Glomerular visceral epithelial cell (primary cell): ENCODE results near the gene CCDC152.

Experiments used
- DNase-seq: peaks from one replicate; pipeline ENCODE4 v3.0.0-alpha.2; 2016; ENCODE audit errors: extremely low spot score

CCDC152 gene

DNA sequence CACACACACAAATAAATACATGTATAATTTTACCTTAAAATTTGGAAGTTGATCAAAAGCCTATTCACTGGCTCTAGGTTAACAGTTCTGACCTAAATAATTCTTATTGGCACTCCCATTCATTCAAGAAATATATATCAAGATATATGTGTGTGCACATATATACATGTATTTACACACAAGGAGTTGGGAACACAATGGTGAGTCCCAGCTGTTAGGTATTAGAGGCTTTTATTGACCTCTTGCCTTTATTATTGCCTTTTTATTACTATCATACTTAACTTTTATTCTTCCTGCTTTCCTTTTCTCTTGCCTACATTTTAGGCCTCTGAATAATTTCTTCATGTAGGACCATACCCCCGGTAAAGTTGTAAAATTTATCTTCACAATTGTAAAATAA lies 25.0 kb downstream of the CCDC152 start:
- no peak for DNase-seq

DNA sequence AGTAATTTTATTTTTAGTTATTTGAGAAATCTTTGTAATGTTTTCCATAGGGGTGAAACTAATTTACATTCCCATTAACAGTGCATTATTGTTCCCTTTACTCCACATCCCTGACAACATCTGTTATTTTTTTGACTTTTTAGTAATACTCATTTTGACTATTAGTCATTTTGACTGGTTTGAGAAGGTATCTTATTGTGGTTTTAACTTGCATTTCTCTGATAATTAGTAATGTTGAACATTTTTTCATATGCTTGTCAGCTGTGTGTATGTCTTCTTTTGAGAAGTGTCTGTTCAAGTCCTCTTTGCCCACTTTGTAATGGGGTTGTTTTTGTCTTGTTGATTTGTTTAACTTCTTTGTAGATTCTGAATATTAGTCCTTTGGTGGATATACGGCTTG lies 27.5 kb downstream of the CCDC152 start:
- DNase-seq = no peak

DNA sequence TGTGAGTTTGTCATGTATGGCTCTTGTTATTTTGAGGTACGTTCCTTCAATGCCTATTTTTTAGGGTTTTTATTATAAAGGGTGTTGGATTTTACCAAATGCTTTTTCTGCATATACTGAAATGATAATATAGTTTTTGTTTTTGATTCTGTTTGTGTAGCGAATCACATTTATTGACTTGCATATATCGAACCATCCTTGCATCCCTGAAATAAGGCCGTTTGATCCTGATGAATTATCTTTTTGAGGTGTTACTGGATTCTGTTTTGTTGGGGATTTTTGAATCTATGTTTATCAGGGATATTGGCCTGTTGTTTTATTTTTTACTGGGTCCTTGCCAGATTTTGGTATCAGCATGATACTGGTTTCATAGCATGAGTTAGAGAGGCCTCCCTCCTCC lies 29.1 kb downstream of the CCDC152 start:
- no peak for DNase-seq

DNA sequence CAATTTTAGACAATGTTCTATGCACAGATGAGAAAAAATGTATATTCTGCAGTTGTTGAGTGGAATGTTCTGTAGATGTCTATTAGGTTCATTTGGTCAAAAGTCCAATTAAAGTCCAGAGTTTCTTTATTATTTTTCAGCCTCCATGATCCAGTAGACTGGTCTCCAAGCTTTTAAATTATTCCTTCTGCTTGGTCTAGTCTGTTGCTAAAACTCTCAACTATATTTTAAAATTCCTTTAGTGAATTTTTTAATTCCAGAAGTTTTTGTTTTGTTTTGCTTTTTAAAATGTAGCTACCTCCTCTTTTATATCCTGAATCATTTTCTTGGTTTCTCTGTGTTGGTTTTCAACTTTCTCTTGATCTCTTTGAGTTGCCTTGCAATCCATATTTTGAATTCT lies 30.5 kb downstream of the CCDC152 start:
- no peak for DNase-seq

DNA sequence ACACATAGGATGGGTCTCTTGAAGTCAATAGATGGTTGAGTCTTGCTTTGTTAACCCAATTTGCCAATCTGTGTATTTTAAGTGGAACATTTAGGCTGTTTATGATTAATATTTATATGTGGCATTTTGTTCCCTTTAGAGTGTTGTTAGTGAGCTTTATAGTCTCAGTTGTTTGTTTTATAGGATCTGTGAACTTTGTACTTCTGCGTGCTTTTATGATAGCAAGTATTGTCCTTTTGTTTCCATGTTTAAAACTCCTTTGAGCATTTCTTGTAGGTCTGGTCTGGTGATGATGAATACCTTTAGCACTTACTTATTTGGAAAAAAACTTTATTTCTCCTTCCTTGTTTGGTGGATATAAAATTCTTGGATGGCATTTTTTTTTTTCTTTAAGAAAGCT lies 31.2 kb downstream of the CCDC152 start:
- DNase-seq = no peak

DNA sequence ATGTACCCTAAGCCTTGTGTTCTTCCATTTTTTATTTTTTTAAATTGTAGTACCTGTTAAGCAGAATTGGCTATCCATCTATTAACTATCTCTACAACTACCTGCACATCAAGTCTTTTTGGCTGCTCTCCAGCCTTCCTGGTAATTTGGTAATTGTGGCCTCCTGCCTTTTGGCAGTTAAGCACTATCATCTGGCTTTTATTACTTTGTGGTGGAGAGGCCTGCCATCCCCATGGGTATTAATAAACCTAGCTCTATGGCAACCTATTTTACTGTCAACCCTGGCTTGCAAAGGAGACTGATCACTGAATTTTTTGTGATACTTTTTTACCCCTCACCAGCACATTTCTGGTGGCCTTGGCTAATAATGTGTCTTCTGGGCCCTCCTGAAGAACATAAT lies 34.5 kb downstream of the CCDC152 start:
- DNase-seq = no peak

DNA sequence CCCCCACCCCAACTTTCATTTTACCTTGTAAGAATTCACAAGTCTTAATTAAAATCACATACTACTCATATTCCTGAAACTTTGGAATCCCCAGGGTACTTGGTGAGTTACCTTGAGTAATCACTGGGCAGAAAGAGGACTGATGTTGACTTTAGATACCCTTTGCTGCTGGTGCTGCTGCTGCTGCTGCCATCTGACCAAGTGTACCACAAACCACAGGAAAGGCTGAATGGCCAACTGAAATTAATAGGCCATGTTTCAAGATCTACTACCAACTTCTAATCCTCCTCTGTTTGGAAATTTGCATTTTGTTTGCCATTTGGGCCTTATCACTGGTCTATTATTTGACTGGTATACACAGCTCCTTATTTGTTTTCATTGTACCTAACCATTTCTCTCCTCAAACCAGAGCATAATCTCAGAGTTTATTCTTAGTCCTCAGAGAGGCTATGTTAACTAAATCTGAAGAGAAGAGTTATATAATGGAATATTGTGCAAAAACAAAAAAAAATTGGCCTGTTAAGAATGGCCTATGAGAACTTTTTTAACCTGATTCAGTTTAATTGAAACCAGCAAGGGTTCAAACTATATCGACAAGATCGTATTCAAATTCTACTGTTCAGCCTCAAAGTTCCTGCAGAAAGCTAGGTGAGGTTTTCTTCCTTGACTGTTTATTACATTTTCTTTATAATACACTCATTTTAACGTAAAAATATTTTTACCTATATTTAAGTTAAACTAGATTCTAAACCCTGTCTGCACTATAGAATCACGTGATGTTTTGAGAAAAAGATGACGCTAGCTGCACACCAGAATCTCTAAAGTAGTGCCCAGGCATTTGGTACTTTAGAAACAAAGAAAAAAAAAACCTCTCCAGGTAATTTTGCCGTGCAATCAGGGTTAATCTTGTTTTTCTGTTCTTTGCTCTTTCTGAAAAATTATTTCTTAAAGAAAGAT lies 41.9 kb downstream of the CCDC152 start:
- no peak for DNase-seq

DNA sequence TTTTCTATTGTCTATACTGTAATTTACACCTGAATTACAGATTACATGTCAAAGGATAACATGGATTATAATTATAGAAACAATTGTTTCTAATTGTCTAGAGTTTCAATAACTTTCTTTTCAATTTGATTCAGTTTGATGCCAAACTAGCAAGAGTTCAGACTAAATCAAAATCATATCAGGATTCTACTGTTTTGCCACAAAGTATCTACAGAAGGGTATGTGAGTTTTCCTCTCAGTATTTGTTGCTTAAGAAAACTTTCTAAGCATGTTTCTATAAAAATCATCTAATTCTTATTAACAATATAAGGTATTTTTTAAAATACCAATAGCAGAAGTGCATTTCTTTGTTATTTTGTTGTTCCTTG lies 42.6 kb downstream of the CCDC152 start:
- DNase-seq = no peak

DNA sequence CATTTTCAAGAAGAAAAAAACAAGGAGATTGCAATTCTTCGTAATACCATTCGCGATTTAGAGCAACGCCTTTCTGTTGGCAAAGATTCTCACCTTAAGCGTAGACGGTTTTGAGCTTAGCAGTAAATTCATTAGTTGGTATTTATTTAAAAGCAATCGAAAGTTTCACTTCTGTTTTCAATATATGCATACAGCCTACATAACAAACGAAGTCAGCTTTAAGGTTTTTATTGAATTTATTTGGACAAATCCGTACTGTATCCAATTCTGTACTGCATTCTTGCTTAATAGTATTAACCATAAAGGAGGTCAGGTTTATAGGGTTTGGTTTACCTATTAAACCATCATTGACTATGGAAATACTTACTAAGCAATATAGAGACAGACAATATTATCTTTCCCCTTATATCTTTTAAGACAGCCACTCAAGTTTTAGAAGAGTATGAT lies 43.1 kb downstream of the CCDC152 start:
- no peak for DNase-seq

DNA sequence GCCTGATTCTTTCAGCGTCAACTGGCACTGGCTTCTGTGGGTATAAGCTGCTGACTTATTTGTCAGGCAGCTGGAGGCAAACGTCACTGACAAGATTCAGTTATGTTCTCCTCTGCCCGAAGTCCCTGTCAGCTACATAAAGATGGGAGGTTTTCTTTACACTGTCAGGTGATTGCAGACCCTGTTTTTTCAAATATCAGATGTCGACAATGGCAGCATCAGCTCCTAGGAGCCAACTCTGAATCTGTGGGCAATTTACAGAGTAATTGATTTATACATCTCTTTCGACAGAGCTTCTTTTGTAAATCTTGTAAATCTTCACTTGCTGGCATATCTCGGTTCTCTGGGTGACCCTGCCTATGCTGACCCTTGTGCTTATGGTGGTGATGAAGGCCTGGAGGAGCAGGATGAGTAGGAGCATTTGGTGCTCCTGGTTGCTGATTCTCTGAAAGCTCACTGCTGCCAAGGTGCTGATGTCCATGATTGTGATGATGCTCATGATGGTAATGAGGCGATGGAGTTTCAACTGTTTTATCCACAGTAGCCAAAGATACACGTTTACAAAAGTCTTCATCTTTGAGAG lies 44.2 kb downstream of the CCDC152 start:
- DNase-seq = no peak

DNA sequence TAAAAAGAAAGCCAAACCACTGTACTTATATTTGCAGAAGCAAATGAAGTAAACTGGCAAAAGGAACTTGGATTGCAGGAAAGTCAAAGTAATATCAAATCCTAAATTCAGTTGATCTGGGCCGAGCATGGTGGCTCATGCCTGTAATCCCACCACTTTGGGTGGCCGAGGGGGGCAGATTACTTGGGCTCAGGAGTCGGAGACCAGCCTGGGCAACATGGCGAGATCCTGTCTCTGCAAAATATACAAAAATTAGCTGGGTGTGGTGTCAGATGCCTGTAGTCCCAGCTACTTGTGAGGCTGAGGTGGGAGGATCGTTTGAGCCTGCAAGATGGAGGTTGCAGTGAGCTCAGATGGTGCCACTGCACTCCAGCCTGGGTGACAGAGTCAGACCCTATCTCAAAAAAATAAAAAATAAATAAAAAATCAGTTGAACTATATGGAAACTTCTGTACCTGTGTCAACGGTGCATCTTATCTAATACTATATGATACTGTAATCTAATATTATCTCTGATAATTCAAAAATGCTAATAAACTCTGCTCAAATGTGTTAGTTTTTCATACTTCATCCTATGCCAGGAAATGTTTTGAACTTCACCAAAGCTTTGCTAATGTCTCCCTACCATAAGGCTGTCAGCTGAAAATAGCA lies 45.0 kb downstream of the CCDC152 start:
- no peak for DNase-seq

DNA sequence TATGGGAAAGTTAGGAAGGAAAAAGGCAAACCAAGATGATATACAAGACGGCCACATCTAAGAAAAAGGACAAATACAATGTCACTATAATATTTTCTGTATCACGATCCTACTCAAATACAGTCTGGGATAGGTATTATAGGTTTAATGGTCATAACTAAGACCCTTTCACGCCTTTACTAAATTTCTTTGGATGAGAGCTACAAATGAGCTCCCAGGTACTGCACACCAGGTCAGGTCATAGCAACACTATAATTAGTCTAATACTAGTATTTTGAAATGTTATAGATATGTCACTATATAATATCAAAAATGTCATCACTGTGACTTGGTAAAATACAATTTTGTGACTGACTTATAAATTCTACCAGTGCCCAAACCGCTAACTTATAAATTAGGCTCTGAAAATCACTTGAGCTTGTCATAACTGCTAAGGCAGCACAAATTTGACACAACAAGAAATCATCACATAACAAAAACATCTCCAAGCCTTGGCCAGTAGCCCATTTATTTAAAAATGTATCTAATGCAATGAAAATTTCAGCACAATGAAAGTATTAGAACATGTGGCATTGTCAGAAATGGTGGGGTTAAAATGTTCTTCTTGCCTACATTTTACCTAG lies 48.2 kb downstream of the CCDC152 start:
- no peak for DNase-seq

DNA sequence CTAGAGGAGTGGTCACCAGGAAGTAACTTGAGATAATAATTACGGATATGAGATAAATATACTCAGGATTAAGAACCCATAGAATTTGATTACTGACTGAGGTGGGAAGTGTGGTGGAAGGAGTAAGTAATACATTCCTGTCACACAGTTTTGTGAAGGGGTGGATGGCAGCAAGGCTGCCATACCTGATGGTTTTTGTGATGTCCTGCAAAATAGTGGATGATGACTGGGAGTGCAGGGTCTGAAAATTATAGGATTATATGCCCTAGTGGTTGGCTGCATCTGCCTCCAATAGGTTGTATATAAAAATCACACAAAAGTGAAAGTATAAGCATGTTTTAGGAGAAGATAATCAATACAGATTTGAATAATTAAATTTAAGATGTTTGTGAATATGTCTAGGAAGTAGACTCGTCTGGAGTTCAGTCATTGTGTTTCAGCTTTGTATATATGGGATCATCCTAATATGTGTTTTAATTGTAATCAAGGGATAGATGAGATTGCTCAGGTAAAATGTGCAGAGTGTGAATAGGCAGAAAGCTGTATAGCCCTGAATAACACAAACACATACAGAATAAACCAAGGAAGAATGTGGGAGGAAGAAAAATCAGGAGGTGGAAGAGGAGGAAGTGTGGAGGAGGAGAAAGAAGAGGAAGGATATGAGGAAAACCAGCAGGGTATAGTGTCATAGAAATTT lies 49.5 kb downstream of the CCDC152 start:
- DNase-seq = no peak

DNA sequence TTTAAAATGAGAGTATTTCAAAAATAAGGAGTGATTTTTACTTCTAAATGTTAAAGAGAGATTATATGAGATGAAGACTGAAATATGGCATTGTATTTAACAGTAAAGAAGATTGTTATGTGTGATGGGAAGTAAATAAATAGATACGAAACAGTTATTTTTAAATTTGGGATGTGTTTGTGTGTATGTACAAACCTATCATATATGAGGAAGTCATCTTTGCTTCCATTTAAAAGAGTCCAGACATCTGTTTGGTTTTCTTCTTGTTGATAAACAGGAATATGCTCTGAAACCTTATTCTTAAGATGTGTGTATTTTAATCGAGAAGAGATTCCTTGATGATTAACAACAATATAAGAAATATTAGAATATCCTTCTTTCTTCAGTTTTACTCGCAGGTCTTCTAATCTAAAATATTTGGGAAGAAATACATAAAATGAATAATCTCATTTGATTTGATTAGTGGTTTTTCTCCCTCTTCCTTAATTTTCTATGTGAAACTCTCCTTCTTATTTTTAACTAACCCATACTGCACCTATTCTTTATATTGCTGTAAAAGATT lies 50.2 kb downstream of the CCDC152 start:
- DNase-seq = no peak

DNA sequence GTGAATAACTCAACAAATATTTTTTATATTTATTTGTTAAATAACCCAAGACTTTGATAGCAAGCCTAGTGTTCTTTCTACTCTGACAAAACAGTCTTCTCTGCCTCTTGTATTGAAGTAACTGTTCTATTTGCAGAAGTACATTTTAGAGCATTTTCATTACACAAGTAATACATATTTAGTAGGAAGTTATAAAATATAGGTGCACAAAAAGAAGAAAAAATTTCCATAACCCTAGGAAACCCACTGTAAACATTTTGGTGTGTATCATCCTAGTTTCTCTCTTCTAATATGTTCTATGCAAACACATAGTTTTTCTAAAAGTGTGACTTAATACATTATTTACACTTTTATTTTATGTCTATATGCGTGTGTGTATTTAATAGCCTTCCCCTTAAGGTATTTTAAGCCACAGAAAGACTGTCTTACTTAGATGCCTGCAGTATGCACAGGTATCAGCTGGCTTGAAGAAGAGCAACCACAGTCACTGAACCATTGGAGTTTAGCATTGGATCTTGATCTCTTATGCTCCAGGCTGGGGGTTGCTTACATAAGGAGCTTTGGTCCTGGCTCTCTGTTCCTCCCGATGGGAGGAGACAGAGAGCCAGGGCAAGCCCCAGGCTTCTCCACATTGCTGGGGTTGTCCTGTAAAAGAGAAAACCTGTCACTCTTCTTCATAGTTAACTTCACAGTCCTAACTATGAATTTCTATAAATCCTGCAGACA lies 51.3 kb downstream of the CCDC152 start:
- DNase-seq = no peak

DNA sequence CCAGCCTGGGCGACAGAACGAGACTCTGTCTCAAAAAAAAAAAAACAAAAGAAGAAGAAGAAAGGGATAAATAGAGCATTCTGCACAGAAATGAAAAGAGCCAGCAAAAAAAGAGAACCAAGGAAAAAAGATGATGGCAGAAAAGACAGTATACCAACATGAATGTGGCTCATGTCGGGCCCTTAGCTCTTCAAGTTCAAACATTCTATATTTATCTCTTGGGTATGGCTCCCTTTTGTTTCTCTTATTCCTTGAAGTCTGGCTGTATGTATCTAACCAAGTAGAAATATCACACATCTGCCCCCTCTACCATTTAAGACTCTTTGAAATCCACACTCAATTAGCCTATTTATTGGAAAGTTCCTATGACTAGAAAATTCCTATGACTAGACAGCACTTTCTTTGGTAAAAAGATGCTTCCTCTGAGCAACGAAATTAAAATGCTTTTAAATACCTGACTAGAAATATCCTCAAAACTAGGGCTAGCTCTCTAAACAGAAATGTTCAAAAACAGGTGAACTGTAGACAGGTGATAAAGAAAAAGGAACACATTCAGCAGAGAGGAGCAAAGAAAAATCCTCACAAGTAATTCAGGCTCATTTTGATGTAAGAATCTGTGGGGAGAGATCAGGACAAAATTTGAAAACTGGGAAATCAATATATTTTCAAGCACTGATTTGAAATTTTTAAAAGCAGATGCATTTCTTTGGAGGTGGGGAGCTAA lies 52.4 kb downstream of the CCDC152 start:
- DNase-seq = no peak

DNA sequence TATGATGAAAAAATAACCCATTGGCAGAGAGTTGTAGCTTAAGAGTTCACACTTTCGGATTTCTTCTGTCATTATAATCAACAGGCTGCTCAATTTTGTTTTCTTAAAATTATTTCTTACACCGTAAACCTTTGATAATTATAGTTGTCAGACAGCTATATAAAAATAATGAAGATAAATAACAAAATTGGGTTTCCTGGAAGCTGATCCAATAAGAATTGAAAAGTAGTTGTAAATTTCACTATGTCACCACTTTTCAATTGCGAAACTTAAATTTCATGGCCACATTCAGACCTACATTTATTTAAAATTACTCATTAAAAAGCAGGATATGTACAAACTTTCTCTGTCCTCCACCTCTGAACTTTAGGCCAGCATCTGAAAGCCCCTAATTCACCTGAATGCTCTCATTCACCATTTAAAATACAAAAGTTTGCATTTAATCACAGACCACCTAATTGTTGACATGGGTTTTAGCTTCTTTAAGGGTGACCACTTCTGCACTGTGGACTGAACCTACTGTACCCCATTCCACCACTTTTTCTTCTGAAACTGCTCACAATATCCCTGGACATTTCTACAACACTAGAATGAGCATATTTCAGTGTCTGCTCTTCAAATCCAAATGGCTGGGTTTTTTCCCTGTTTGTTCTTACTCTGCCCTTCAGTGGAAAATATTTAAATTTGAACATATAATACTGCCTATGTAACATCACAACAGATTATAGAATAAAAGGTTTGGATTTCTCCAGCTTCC lies 54.4 kb downstream of the CCDC152 start:
- no peak for DNase-seq

DNA sequence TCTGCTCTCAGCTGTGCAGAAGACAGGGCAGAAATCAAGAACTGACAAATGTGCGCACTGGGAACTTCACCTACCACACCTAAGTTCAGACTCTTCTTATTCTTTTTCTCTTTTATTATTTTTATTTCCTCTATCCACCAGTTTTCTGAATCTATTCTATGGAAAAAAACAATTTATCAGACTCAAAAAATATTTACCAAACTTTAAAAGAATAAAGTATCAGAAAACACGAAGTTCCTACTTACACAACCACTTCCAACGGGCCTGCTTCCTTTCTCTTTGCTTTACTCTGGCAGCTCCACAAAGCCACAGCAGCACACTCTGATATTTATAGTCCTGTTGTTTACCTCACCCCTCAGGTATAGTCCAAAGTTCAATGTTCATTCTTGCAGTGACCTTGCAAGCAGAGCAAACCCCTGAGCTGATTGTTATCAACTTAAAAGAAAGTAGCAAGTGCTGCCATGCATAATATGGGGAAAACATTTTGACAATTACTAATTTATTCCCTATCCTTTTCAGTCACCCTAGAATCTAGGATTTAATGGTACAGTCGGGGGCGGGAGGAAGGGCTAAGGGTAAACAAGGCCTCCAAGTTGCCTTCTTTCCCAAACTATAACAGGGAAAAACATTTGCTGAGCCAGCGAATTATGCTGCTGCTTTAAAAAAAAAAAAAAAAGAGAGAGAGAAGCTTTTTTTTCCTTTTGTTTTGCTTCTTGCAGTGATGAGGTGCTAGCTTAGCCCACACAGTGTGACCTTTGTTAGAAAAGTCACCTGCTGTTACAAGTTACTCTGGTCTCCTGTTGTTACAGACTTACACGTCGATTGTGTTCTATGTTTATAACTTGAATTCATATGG lies 55.2 kb downstream of the CCDC152 start, which contains the start of gene SELENOP:
Gene SELENOP, minus strand, starts transcription at position 302 of the 856 bp plus-strand sequence. CDS start 3,539 bp downstream, outside the sequence.
- DNase-seq = no peak
